ENCODE data around the gene ARIH1.

DNA sequence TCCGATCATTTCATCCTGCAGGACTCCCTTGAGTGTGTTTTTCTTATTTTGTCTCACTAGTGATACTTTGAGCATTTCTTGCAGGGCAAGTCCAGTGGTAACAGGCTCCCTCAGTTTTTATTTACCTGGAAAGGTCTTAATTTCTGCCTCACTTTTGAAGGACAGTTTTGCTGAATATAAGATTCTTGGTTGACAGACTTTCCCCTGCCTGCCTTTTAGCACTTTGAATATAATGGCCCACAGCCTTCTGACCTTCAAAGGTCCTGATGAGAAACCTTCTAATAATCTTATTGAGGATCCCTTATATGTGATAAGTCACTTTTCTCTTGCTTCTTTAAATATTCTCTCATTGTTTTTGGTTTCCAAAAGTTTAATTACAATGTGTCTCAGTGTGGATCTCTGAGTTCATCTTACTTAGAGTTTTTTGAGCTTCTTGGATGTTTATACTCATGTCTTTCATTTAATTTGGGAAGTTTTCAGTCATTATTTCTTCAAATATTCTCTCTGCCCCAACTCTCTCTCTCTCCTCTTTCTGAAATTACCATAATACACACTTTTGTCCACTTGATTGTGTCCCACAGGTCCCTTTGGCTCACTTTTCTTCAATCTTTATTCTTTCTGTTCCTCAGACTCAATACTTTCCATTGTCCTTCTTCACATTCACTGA is 36.3 kb upstream of the ARIH1 start:
- TF ChIP-seq, protein P1, sequence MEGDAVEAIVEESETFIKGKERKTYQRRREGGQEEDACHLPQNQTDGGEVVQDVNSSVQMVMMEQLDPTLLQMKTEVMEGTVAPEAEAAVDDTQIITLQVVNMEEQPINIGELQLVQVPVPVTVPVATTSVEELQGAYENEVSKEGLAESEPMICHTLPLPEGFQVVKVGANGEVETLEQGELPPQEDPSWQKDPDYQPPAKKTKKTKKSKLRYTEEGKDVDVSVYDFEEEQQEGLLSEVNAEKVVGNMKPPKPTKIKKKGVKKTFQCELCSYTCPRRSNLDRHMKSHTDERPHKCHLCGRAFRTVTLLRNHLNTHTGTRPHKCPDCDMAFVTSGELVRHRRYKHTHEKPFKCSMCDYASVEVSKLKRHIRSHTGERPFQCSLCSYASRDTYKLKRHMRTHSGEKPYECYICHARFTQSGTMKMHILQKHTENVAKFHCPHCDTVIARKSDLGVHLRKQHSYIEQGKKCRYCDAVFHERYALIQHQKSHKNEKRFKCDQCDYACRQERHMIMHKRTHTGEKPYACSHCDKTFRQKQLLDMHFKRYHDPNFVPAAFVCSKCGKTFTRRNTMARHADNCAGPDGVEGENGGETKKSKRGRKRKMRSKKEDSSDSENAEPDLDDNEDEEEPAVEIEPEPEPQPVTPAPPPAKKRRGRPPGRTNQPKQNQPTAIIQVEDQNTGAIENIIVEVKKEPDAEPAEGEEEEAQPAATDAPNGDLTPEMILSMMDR (conservative IDR thresholded peaks at IDR 0.05 in 1 of 2, IDR thresholded peaks at IDR 0.05 in 1 of 2; ENCODE audit: low read depth in 1 of 2, low read length in 2 of 2), result no peak
- TF ChIP-seq EZH2 (IDR thresholded peaks at IDR 0.05; ENCODE audit: low read length, missing control alignments), result no peak
